H1 (cell line): ENCODE data around the gene LHFPL6. TPM values are rescaled to one million over a fixed set of nuclear protein-coding genes. Genes with fewer than 3 reads are reported as not detected.

ENCODE experiments used
- CTCF ChIA-PET: fragments of 300-600 bp; sonication (Branson Sonifier 250); formaldehyde crosslinking; loops from one replicate; lab custom pipeline; 2021; ENCODE audit not compliant: partially characterized antibody; lab: Charles Lee
- POLR2A ChIA-PET: fragments of 300-600 bp; sonication (Branson Sonifier 250); formaldehyde crosslinking; loops from one replicate; lab custom pipeline; 2021; ENCODE audit warnings: inconsistent platforms; ENCODE audit not compliant: partially characterized antibody; lab: Charles Lee
- DNase-seq, 2 experiments: peaks; one replicate each; pipeline versions ENCODE4 v3.0.0 to v3.0.0-alpha.2; 2010 to 2022; ENCODE audit warnings: low spot score in 2 of 2, low read depth in 1 of 2, mixed read lengths in 1 of 2
- FAIRE-seq: peaks from 2 replicates; lab custom pipeline; 2011; peaks lifted over from hg19 to GRCh38; lab: Jason Lieb, UNC
- H2AFZ ChIP-seq: 2 replicates; pipeline ENCODE4 v1.8.1; 2012; ENCODE audit warnings: low read length, inconsistent platforms
- H2AK5ac ChIP-seq: 2 replicates; pipeline ENCODE4 v1.6.1; 2013; ENCODE audit warnings: low read depth, low read length
- H2BK120ac ChIP-seq: replicated peaks from 2 replicates; pipeline ENCODE3; 2013; ENCODE audit warnings: low read depth, low read length, inconsistent platforms
- H2BK12ac ChIP-seq: 2 replicates; pipeline ENCODE4 v1.6.1; 2013; ENCODE audit warnings: low read depth, low read length
- H2BK15ac ChIP-seq: 2 replicates; pipeline ENCODE4 v1.6.1; 2013; ENCODE audit warnings: low read length
- H2BK20ac ChIP-seq: 2 replicates; pipeline ENCODE4 v1.6.1; 2013; ENCODE audit warnings: low read length
- H2BK5ac ChIP-seq: 2 replicates; pipeline ENCODE4 v1.6.1; 2013; ENCODE audit warnings: low read depth, low read length
- H3K14ac ChIP-seq: 2 replicates; pipeline ENCODE4 v1.6.1; 2013; ENCODE audit warnings: inconsistent platforms; ENCODE audit not compliant: insufficient read length
- H3K18ac ChIP-seq: 2 replicates; pipeline ENCODE4 v1.6.1; 2013; ENCODE audit warnings: low read length; ENCODE audit errors: extremely low read depth
- H3K23ac ChIP-seq: 2 replicates; pipeline ENCODE4 v1.6.1; 2013; ENCODE audit warnings: inconsistent platforms; ENCODE audit not compliant: insufficient read length
- H3K23me2 ChIP-seq: 2 replicates; pipeline ENCODE4 v1.6.1; 2013; ENCODE audit warnings: low read depth, low read length
- H3K27ac ChIP-seq: 2 replicates; pipeline ENCODE4 v1.6.1; 2011; ENCODE audit warnings: low read depth, low read length, inconsistent platforms
- H3K27me3 ChIP-seq, 4 experiments: replicated peaks in 1 of 4; 1 replicate in 1 of 4; 2 replicates in 3 of 4; pipeline versions ENCODE4 v1.6.1 to v1.8.1; 2011 to 2013; ENCODE audit warnings: low read length in 3 of 4, mild to moderate bottlenecking in 3 of 4, inconsistent platforms in 2 of 4, mixed read lengths in 2 of 4, moderate library complexity in 1 of 4; ENCODE audit not compliant: control insufficient read depth in 3 of 4, insufficient read depth in 3 of 4; ENCODE audit errors: extremely low read depth in 1 of 4
- H3K36me3 ChIP-seq, 4 experiments: 2 replicates each; pipeline versions ENCODE4 v1.6.1 to v1.8.1; 2011 to 2013; ENCODE audit warnings: mild to moderate bottlenecking in 4 of 4, low read length in 3 of 4, moderate library complexity in 2 of 4, control low read depth in 1 of 4, inconsistent platforms in 1 of 4; ENCODE audit not compliant: insufficient read depth in 4 of 4, control insufficient read depth in 2 of 4
- H3K4ac ChIP-seq: replicated peaks from 2 replicates; pipeline ENCODE3; 2013; ENCODE audit warnings: low read length, low read depth, mixed read lengths, inconsistent platforms; ENCODE audit not compliant: insufficient read length
- H3K4me1 ChIP-seq, 4 experiments: replicated peaks in 1 of 4; 1 replicate in 1 of 4; 2 replicates in 3 of 4; pipeline versions ENCODE4 v1.6.1 to v1.8.1; 2011 to 2013; ENCODE audit warnings: low read length in 3 of 4, inconsistent platforms in 2 of 4, mixed read lengths in 1 of 4; ENCODE audit not compliant: insufficient read depth in 4 of 4, control insufficient read depth in 3 of 4
- H3K4me2 ChIP-seq, 2 experiments: 2 replicates each; pipeline versions ENCODE4 v1.6.1 to v1.8.1; 2011 to 2013; ENCODE audit warnings: low read depth in 2 of 2, low read length in 2 of 2, control low read depth in 1 of 2, inconsistent platforms in 1 of 2, mild to moderate bottlenecking in 1 of 2; ENCODE audit not compliant: insufficient read depth in 1 of 2
- H3K4me3 ChIP-seq, 4 experiments: fragments of 200-600, 300-600 bp in 1 of 4; sonication (generic), shearing (Covaris generic), sonication (Bioruptor Twin) in 1 of 4; 2 replicates each; pipeline versions ENCODE4 v1.5.1 to v1.8.1; 2011 to 2016; ENCODE audit warnings: low read length in 4 of 4, low read depth in 3 of 4, control low read depth in 2 of 4, inconsistent platforms in 2 of 4, mild to moderate bottlenecking in 2 of 4, mixed read lengths in 1 of 4, moderate library complexity in 1 of 4; ENCODE audit not compliant: insufficient read depth in 2 of 4; ENCODE audit errors: extremely low read depth in 1 of 4
- H3K56ac ChIP-seq: replicated peaks from 2 replicates; pipeline ENCODE3; 2013; ENCODE audit warnings: low read depth, mild to moderate bottlenecking, mixed read lengths, low read length, inconsistent platforms; ENCODE audit not compliant: insufficient read length
- H3K79me1 ChIP-seq: 2 replicates; pipeline ENCODE4 v1.6.1; 2013; ENCODE audit warnings: low read depth, low read length, control low read depth
- H3K79me2 ChIP-seq, 2 experiments: 2 replicates each; pipeline versions ENCODE4 v1.6.1 to v1.8.1; 2012 to 2013; ENCODE audit warnings: low read length in 2 of 2, mild to moderate bottlenecking in 2 of 2, inconsistent platforms in 1 of 2; ENCODE audit not compliant: insufficient read depth in 2 of 2, control insufficient read depth in 1 of 2
- H3K9ac ChIP-seq, 4 experiments: replicated peaks in 1 of 4; 1 replicate in 1 of 4; 2 replicates in 3 of 4; pipeline versions ENCODE4 v1.6.1 to v1.8.1; 2011 to 2013; ENCODE audit warnings: low read depth in 3 of 4, low read length in 3 of 4, control low read depth in 2 of 4, mild to moderate bottlenecking in 2 of 4, moderate library complexity in 2 of 4, inconsistent platforms in 1 of 4; ENCODE audit errors: extremely low read depth in 1 of 4
- H3K9me3 ChIP-seq, 2 experiments: 2 replicates each; pipeline versions ENCODE4 v1.6.1 to v1.8.1; 2012 to 2013; ENCODE audit warnings: mild to moderate bottlenecking in 2 of 2, moderate library complexity in 2 of 2, control low read depth in 1 of 2, inconsistent platforms in 1 of 2, low read depth in 1 of 2, low read length in 1 of 2, mixed read lengths in 1 of 2; ENCODE audit not compliant: insufficient read depth in 2 of 2
- H4K20me1 ChIP-seq, 2 experiments: replicated peaks in 1 of 2; 2 replicates each; pipeline versions ENCODE3 to v1.8.1; 2011 to 2013; ENCODE audit warnings: inconsistent platforms in 2 of 2, low read length in 2 of 2, mild to moderate bottlenecking in 1 of 2; ENCODE audit not compliant: insufficient read depth in 2 of 2, control insufficient read depth in 1 of 2
- H4K5ac ChIP-seq: 2 replicates; pipeline ENCODE4 v1.6.1; 2013; ENCODE audit warnings: low read length, low read depth, mixed read lengths, inconsistent platforms; ENCODE audit not compliant: insufficient read length
- H4K8ac ChIP-seq: 2 replicates; pipeline ENCODE4 v1.8.0; 2013; ENCODE audit warnings: mild to moderate bottlenecking, moderate library complexity, low read length, inconsistent platforms; ENCODE audit not compliant: insufficient read depth; ENCODE audit errors: extremely low read depth
- H4K91ac ChIP-seq: replicated peaks from 2 replicates; pipeline ENCODE3; 2013; ENCODE audit warnings: low read length, mixed read lengths, inconsistent platforms; ENCODE audit not compliant: insufficient read length
- ASH2L ChIP-seq: fragments of 200-600, 300-600 bp; sonication (generic); IDR thresholded peaks from one replicate; pipeline ENCODE4 v1.7.1; 2017; ENCODE audit warnings: low read length
- CBX5 ChIP-seq: fragments of 300-800, 300-1000 bp; sonication (generic); IDR thresholded peaks from 2 replicates; pipeline ENCODE4 v1.7.1; 2016; ENCODE audit warnings: antibody characterized with exemption, low read length, low read depth
- FOSL1 ChIP-seq: IDR thresholded peaks from 2 replicates; pipeline ENCODE4 v1.6.1; 2011; ENCODE audit warnings: mild to moderate bottlenecking, low read depth, low read length, moderate library complexity; ENCODE audit not compliant: insufficient read depth
- POU5F1 ChIP-seq: IDR thresholded peaks from 2 replicates; pipeline ENCODE4 v1.6.1; 2011; ENCODE audit warnings: low read depth, mild to moderate bottlenecking, low read length, moderate library complexity
- RBBP5 ChIP-seq: IDR thresholded peaks from 2 replicates; pipeline ENCODE4 v1.7.1; 2012; ENCODE audit warnings: low read depth, mild to moderate bottlenecking, inconsistent platforms, low read length, moderate library complexity, borderline replicate concordance
- SIX5 ChIP-seq: IDR thresholded peaks from 2 replicates; pipeline ENCODE4 v1.6.1; 2011; ENCODE audit warnings: mild to moderate bottlenecking, low read depth, low read length
- SP2 ChIP-seq: IDR thresholded peaks from 2 replicates; pipeline ENCODE4 v1.6.1; 2012; ENCODE audit warnings: mild to moderate bottlenecking, low read length, inconsistent platforms
- USF2 ChIP-seq: IDR thresholded peaks from 2 replicates; pipeline ENCODE4 v1.6.1; 2011; ENCODE audit warnings: low read length, improper control_type of control experiment
- WGBS, 2 experiments: shearing (Covaris generic) in 1 of 2; methylation state at CpG; one replicate each; pipeline versions ENCODE4 v1.1.6 to v1.1.7; 2013 to 2015; ENCODE audit warnings: low lambda C conversion rate in 2 of 2, mixed read lengths in 2 of 2, inconsistent platforms in 1 of 2, low coverage in 1 of 2, missing lambda C conversion rate in 1 of 2; ENCODE audit not compliant: insufficient replicate concordance in 2 of 2, insufficient coverage in 1 of 2, insufficient read length in 1 of 2; ENCODE audit errors: extremely low coverage in 1 of 2, missing lambda C conversion rate in 1 of 2; 5-methylcytosine and 5-hydroxymethylcytosine counted together
- polyA plus RNA-seq, 7 experiments: library from polyadenylated mRNA; depleted of rRNA in 3 of 7; stranded (reverse) in 5 of 7; unstranded in 2 of 7; fragments of >200 nt in 5 of 7; fragments of 200-250 nt in 2 of 7; gene quantifications; 1 replicate in 5 of 7; 2 replicates in 1 of 7; 4 replicates in 1 of 7; pipeline versions ENCODE4 v1.2.1 to v1.2.3, GENCODE V29; 2011 to 2013; ENCODE audit warnings: missing spikeins in 2 of 7, mixed read lengths in 2 of 7
- total RNA-seq: library from RNA; stranded (reverse); fragmentation: NEBNext Ultra II Directional; extraction: Animal tissue kit (Norgen Biotek cat#: 25700); gene quantifications from 2 replicates; pipeline ENCODE4 v1.2.1, GENCODE V29; 2021

Gene LHFPL6
- total and polyA plus RNA-seq, 2 of the 8 experiments (the other 6 are each of a cell fraction or from before 2014, with no cell fraction given), result 7.6 to 17.0 TPM

- H2AK5ac ChIP-seq, result no peak overlapping the region
- DNase-seq, result no peak
- no peak overlapping the region for H3K4me2 ChIP-seq
- no peak overlapping the region for H3K27ac ChIP-seq
- no peak overlapping the region for H2BK5ac ChIP-seq
- H3K4me3 ChIP-seq, result no peak overlapping the region
- H3K23me2 ChIP-seq, result no peaks in the 10 kb centered on the region; the same call in 1 of the 2 replicates
- H3K36me3 ChIP-seq, result no peaks in the 10 kb centered on the region
- no peak overlapping the region for H2AFZ ChIP-seq
- no peak overlapping the region for H3K18ac ChIP-seq
- H3K14ac ChIP-seq, result no peak overlapping the region
- no peak for TF ChIP-seq POU5F1
- TF ChIP-seq RBBP5, result no peak
- TF ChIP-seq SIX5, result no peak
- TF ChIP-seq SP2, result no peak
- no peak for TF ChIP-seq CBX5
- TF ChIP-seq FOSL1, result no peak
- TF ChIP-seq USF2, result no peak
- no peak for TF ChIP-seq ASH2L
- H4K8ac ChIP-seq, result no peak overlapping the region
- POLR2A ChIA-PET, result no interaction called here
- no peak overlapping the region for H4K5ac ChIP-seq
- no peak overlapping the region for H2BK15ac ChIP-seq
- CTCF ChIA-PET, result no interaction called here
- no peak overlapping the region for H3K4ac ChIP-seq
- H3K4me1 ChIP-seq, result peaks cover 0 to 8% (median 1%) of the 10 kb centered on the region in 4 experiments; a peak in 3 of 7 replicates
- WGBS, 2 experiments, result 76% methylated on average over 3 of the region's 3 CpGs; no CpG with 5 or more reads in 1 of the 2 experiments
- H3K79me2 ChIP-seq, result no peaks in the 10 kb centered on the region
- H2BK120ac ChIP-seq, result no peak overlapping the region
- no peak overlapping the region for H3K56ac ChIP-seq
- no peak overlapping the region for H4K91ac ChIP-seq
- no peaks in the 10 kb centered on the region for H3K9me3 ChIP-seq
- H2BK20ac ChIP-seq, result no peak overlapping the region
- no peaks in the 10 kb centered on the region for H4K20me1 ChIP-seq
- H2BK12ac ChIP-seq, result no peak overlapping the region
- no peaks in the 10 kb centered on the region for H3K27me3 ChIP-seq
- FAIRE-seq, result no peak
- H3K9ac ChIP-seq, result no peak overlapping the region
- H3K79me1 ChIP-seq, result no peaks in the 10 kb centered on the region
- H3K23ac ChIP-seq, result no peak overlapping the region
Observed at GRCh38 chr13:39448834-39449233, 154.2 kb downstream of the LHFPL6 start.
